ENCODE data around the gene MUC4.
"Not testable (repeated sequence)": the region's sequence is repeated elsewhere in the genome, so short reads cannot be mapped to it uniquely, and the experiment has no call there.

MUC4 gene

GRCh38 chr3:195763076-195763830, 48.5 kb downstream of the MUC4 start:
- no peak for DNase-seq

DNA sequence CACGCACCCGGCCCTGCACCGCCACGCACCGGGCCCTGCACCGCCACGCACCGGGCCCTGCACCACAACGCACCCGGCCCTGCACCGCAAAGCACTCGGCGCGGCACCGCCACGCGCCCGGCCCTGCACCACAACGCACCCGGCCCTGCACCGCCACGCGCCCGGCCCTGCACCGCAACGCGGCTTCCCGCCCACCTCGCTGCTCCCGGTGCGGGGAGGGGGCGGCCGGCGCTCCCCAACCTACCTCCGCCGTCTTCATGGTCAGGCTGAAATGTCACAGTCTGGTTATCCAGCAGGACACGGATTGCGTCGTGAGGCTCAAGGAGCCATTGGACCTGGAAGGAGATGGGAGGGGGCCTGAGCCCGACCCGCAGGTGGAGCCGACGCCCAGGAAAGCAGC, 49.1 kb downstream of the MUC4 start:
- no peak for DNase-seq

GRCh38 chr3:195762249-195762585, 49.5 kb downstream of the MUC4 start:
- DNase-seq: no peak

- no peak for DNase-seq
Measured at GRCh38 chr3:195761567-195762248, 50.0 kb downstream of the MUC4 start.

DNA sequence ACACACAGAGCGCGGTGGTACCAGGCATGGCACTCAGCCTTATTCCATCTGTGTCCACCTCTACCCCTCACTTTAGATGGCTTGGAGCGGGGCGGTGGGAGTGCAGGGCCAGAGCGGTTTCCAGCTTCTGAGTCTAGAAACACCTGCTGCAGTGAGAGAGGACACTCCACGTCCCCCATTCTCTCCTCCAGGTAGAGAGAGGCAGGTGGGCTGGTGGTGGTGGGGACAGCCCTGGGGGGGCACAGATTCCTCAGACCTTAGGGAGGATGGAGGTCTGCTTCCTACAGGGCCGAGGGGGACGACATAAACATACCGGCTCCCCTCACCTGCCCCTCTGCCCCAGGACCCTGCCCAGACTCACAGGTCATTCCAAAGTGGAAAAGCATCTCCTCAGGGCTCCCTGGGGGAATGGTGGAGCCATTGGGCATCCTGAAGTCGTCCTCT, 50.6 kb downstream of the MUC4 start:
- no peak for DNase-seq

DNA sequence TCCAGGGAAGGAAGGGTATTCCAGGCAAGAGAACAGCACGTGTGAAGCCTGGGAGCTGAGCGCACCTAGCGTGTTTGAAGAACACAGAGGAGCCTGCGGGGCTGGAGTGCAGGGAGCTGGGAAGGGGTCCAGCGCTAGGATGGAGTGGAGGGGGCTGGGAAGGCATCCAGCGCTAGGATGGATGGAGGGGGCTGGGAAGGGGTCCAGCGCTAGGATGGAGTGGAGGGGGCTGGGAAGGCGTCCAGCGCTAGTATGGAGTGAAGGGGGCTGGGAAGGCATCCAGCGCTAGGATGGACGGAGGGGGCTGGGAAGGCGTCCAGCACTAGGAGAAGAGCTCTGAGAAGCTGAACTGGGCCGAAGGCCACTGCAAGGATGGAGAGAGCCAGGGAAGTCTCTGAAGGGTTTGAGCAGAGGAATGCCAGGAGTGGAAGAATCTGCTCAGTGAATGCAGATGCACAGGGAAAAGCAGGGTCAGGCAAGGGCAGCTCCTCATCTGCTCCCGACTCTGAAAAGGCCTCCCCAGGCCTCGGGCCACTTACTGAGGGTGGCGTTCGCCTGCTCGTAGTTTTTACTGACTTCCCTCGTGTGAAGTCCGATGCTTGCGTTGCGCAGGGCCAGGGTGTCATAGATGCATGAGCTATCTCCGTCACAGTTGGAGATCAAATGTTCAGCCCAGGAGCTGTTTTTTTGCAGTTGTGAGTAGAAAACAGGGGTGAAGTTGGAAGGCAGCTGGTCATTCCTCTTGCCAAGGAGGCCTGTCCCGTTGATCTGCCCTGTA, 51.2 kb downstream of the MUC4 start:
- peak in 39 of 56 donors; percentile 3 to 75 (median 33) for DNase-seq

DNA sequence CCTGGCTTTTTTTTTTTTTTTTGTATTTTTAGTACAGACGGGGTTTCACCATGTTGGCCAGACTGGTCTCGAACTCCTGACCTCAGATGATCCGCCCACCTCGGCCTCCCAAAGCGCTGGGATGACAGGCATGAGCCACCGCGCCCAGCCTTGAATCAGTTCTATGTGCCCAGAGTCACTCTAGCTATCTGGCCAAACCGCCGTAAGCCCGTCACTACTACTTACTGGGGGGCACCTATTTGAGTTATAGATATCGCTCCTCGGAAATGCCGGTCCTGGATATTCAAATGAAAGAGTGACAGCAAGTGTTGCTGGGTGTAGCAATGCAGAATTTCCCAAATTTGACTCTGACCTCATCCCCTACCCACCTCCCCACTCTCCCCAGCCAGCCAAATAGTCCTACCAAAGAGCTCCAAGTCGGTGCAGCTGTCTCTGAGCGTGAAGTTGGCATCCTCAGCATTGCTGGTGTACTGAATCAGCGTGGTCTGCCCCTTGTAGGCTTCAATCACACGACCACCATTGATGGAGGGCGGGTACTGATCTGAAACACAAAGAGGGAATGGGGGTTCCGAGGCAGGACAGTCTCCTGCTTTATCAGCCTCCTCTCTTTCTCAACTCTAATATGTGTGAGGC, 52.9 kb downstream of the MUC4 start:
- DNase-seq: no peak

GRCh38 chr3:195757827-195758226, 53.9 kb downstream of the MUC4 start:
- DNase-seq: no peak

- no peak for DNase-seq
Measured at GRCh38 chr3:195757438-195757770, 54.3 kb downstream of the MUC4 start.

GRCh38 chr3:195755791-195756676, 55.7 kb downstream of the MUC4 start:
- no peak for DNase-seq

GRCh38 chr3:195755391-195755790, 56.3 kb downstream of the MUC4 start:
- DNase-seq: no peak

DNA sequence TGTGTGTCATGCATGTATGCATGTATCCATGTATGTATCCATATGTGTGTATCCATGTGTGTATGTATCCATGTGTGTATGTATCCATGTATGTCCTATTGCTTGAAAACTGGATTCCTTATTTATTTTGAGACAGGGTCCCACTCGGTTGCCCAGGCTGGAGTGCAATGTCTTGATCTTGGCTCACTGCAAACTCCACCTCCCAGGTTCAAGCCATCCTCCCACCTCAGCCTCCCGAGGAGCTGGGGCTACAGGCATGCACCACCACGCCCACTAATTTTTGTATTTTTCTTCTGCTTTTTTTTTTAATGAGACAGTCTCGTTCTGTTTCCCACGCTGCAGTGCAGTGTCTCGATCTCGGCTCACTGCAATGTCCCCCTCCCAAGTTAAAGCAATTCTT, 56.8 kb downstream of the MUC4 start:
- no peak for DNase-seq

DNA sequence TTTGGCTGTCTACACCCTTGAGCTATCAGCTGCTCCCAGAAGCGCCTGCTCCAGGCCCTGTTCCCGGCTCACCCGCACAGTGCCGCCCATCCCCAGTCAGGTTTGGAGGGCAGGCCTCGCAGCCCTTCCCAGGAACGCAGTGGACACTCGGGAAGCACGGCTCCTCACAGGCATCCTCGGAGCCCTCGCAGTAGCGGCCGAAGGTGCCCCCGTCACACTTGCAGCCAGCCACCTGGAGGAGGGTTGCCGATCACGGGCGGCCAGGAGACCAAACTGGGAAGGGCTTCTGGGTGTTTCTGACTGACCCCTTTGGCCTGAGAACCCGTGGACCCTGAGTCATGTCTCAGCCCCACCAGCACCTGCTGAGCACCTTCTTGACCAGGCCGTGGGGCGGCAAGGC, 57.6 kb downstream of the MUC4 start:
- no peak for DNase-seq

DNA sequence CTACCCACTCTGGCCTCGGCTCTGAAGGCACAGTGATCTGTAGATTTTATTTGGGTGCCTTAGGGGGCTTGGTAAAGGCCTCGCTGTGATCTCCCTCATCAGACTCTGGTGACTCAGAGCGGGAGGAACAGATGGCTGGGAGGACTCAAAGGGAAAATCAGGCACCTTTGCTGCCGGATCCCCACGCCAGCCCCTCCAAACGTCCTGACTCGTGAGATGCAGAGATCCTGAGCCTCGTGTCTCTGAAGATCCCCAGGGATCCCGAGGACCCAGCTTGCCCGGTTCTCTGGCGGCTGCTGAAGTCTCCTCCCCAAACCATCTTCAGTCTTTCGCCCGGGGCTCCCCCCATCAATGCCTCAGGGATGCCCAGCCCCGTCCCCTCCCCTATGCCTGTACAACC, 58.1 kb downstream of the MUC4 start:
- DNase-seq: no peak

DNA sequence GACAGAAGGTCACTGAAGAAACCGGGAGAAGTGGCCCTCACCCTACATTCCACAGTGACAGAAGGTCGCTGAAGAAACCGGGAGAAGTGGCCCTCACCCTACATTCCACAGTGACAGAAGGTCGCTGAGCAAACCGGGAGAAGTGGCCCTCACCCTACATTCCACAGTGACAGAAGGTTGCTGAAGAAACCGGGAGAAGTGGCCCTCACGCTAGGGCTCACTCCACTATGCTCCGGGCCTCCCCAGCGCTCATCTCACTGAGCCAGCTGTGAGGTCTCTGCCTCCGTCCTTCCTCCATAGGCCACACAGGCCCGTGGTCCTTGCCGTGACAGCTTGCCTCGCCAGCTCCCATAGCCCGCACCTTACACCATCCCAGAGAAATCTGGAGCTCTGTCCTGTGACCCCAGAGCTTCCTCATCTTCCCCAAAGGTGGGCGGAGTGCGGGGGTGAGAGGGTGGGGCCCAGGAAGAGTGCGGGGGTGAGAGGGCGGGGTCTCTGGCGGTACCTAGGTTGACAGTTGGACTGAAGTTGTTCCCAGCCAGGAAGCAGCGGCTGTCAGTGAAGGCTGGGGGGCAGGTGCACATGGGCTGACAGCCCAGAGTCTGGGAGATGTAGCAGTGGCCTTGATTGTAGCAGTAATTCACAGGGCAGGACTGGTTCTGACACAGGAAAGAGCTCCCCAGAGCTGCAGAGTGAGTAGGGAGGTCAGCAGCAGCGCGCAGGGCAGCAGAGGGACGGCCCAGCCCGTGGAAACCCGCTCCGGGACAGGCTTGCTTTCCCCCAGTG, 59.0 kb downstream of the MUC4 start:
- DNase-seq: no peak

DNA sequence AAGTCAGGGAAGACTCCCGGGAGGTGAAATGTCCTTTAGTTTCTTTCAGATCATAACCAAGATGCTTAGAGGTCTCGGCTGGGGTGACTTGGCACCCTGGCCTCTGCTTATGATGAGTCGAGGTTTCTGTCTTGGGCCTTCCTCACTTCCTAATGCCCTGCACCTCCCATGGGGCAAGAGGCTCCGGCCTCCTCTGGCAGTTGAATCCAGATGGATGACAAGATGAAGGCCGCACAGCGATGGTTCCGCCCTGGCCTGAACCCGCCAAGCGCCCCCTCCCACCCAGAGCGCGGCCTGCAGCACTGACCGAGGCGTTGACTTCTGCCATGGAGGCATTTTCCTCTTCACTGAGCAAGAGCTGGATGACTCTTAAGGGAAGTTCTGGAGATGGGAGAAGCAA, 59.7 kb downstream of the MUC4 start:
- DNase-seq: no peak

GRCh38 chr3:195751560-195751959, 60.2 kb downstream of the MUC4 start:
- DNase-seq: no peak

GRCh38 chr3:195750797-195751520, 60.8 kb downstream of the MUC4 start:
- no peak for DNase-seq

- DNase-seq: not testable (repeated sequence)
Measured at GRCh38 chr3:195749101-195749500, 62.6 kb downstream of the MUC4 start.

Measured in nucleus accumbens (tissue), 56 donors.